HG02571 (cell line): Measurements from ENCODE around the gene P2RY4.
"Not testable (repeated sequence)": the region's sequence is repeated elsewhere in the genome, so short reads cannot be mapped to it uniquely, and the experiment has no call there.

Experiments used
- ATAC-seq: cut with Tn5 transposase; IDR thresholded peaks from one replicate; pipeline ENCODE4 v1.9.1; 2021; ENCODE audit warnings: mild to moderate bottlenecking, moderate library complexity; ENCODE audit not compliant: unreplicated experiment

The P2RY4 gene

GRCh38 chrX:70244881-70245280, 15.1 kb downstream of the P2RY4 start:
- ATAC-seq: no peak

- ATAC-seq: not testable (repeated sequence)
These were observed 16.4 kb downstream of the P2RY4 start for GRCh38 chrX:70243601-70244000.

GRCh38 chrX:70241501-70241900, 18.5 kb downstream of the P2RY4 start:
- no peak for ATAC-seq

GRCh38 chrX:70240751-70241150, 19.3 kb downstream of the P2RY4 start:
- no peak for ATAC-seq

DNA sequence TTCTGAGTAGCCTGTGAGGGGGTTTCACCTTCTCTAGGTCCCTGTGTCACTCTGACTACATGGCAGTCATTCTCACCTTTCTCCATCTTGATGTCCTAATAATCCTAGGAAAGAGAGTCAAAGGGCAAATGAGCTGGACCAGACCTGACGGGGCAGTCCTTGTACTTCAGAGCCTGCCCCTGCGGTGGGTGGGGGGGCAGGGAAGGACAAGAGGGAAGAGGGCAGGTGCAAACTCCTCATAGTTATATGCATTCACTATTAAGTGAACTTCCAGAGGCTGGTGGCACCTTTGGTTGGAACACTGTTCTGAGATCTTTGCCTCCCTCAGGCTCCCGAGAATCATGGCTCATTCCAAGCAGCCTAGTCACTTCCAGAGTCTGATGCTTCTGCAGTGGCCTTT, 25.6 kb downstream of the P2RY4 start, which contains the start of gene AWAT1:
Gene AWAT1, plus strand, starts transcription at position 301 of the 400 bp plus-strand sequence. Its CDS starts 41 bp downstream, at position 342.
- ATAC-seq: no peak

DNA sequence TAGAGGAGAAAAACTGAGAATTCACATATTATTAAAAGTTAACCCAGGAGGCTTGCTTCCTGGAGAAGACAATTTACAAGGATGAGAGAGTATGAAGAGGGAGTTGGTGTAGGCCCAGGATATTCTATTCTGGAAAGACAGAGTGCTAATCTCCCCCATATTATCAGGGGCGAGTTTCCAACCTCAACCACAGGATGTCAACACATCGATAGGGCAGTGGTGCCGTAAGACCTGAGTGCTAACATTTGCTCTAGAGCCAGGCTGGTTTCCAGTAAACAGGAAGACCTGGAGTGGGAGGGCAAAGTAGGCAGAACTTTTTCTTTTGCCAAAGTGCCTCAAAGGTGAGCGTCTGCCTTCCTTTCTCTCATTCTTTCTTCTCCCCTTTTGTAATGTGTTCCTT, 28.3 kb downstream of the P2RY4 start:
- no peak for ATAC-seq

- ATAC-seq: no peak
These were observed 33.3 kb downstream of the P2RY4 start for GRCh38 chrX:70226687-70227086.

DNA sequence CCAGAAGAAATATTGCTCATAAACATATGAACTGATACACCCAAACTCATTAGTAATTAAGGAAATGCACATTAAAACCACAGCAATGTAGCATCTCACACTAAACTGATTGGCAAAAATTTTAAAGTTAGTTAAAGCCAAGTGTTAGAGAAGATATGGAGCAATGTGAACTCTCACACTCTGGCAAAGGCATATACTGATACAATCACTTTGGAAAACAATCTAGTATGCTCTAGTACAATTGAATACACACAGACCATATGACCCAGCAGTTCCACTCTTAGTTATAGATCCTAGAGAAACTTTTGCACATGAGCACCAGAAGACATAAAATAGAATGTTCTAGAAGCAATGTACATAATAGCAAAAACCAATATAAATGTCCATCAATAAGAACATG, 34.0 kb downstream of the P2RY4 start:
- ATAC-seq: no peak

- ATAC-seq: no peak
These were observed 39.9 kb downstream of the P2RY4 start for GRCh38 chrX:70219938-70220764.

- not testable (repeated sequence) for ATAC-seq
These were observed 50.4 kb downstream of the P2RY4 start for GRCh38 chrX:70209570-70209969.

DNA sequence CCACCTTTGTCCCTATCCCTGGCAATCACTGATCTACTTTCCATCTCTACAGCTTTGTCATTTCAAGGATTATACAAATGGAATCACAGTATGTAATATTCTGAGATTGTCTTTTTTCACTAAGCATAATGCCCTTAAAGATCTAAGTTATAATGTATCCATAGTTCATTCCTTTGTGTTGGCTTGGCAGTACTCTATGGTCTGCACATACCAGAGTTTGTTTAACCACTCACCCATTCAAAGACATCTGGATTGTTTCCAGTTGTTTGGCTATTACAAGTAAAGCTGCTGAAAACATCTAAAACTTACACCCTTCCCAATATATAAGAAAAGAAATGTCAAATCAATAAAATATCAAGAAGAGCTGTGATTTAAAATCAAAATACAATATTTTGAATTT, 51.5 kb downstream of the P2RY4 start:
- ATAC-seq: no peak
